ENCODE results near the gene DPPA5. TPM values are rescaled to one million over a fixed set of nuclear protein-coding genes. Genes with fewer than 3 reads are reported as not detected.

The DPPA5 gene
- total and polyA plus RNA-seq, 2 of the 13 experiments (the other 11 are each of a cell fraction or from before 2014, with no cell fraction given): not detected

GRCh38 chr6:73329201-73329600 lies 24.9 kb downstream of the DPPA5 start:
- no peaks in the 10 kb centered on the region for H3K79me2 ChIP-seq (ENCODE audit: insufficient read depth, low read length)
- TF ChIP-seq, protein P1, sequence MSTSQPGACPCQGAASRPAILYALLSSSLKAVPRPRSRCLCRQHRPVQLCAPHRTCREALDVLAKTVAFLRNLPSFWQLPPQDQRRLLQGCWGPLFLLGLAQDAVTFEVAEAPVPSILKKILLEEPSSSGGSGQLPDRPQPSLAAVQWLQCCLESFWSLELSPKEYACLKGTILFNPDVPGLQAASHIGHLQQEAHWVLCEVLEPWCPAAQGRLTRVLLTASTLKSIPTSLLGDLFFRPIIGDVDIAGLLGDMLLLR (CRISPR knock-in tag; IDR thresholded peaks at IDR 0.05): no peak
- TF ChIP-seq ZIK1 (CRISPR knock-in tag; IDR thresholded peaks at IDR 0.05; ENCODE audit: borderline replicate concordance, low read depth) (no peak), RBM22 (optimal IDR thresholded peaks at IDR 0.05; ENCODE audit: low read length) (no peak), ZNF460 (CRISPR knock-in tag; IDR thresholded peaks at IDR 0.05; ENCODE audit: borderline replicate concordance) (no peak), ZNF484 (CRISPR knock-in tag; IDR thresholded peaks at IDR 0.05; ENCODE audit: borderline replicate concordance, low read depth) (no peak), PHF20 (CRISPR knock-in tag; IDR thresholded peaks at IDR 0.05) (no peak), XRCC5 (optimal IDR thresholded peaks at IDR 0.05; ENCODE audit: low read length) (no peak)
- TF ChIP-seq, protein P2, sequence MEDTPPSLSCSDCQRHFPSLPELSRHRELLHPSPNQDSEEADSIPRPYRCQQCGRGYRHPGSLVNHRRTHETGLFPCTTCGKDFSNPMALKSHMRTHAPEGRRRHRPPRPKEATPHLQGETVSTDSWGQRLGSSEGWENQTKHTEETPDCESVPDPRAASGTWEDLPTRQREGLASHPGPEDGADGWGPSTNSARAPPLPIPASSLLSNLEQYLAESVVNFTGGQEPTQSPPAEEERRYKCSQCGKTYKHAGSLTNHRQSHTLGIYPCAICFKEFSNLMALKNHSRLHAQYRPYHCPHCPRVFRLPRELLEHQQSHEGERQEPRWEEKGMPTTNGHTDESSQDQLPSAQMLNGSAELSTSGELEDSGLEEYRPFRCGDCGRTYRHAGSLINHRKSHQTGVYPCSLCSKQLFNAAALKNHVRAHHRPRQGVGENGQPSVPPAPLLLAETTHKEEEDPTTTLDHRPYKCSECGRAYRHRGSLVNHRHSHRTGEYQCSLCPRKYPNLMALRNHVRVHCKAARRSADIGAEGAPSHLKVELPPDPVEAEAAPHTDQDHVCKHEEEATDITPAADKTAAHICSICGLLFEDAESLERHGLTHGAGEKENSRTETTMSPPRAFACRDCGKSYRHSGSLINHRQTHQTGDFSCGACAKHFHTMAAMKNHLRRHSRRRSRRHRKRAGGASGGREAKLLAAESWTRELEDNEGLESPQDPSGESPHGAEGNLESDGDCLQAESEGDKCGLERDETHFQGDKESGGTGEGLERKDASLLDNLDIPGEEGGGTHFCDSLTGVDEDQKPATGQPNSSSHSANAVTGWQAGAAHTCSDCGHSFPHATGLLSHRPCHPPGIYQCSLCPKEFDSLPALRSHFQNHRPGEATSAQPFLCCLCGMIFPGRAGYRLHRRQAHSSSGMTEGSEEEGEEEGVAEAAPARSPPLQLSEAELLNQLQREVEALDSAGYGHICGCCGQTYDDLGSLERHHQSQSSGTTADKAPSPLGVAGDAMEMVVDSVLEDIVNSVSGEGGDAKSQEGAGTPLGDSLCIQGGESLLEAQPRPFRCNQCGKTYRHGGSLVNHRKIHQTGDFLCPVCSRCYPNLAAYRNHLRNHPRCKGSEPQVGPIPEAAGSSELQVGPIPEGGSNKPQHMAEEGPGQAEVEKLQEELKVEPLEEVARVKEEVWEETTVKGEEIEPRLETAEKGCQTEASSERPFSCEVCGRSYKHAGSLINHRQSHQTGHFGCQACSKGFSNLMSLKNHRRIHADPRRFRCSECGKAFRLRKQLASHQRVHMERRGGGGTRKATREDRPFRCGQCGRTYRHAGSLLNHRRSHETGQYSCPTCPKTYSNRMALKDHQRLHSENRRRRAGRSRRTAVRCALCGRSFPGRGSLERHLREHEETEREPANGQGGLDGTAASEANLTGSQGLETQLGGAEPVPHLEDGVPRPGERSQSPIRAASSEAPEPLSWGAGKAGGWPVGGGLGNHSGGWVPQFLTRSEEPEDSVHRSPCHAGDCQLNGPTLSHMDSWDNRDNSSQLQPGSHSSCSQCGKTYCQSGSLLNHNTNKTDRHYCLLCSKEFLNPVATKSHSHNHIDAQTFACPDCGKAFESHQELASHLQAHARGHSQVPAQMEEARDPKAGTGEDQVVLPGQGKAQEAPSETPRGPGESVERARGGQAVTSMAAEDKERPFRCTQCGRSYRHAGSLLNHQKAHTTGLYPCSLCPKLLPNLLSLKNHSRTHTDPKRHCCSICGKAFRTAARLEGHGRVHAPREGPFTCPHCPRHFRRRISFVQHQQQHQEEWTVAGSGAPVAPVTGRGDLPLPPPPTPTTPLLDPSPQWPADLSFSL (CRISPR knock-in tag; IDR thresholded peaks at IDR 0.05): no peak

More at GRCh38 chr6:73329201-73329600, 24.9 kb downstream of the DPPA5 start:
- Histone ChIP-seq H3K36me3 (replicated peaks in 1 of 2; ENCODE audit: control insufficient read depth in 1 of 2, insufficient read depth in 2 of 2, low read length in 2 of 2) (no peaks in the 10 kb centered on the region), H3K4me2 (ENCODE audit: low read depth, low read length) (no peak overlapping the region), H3K27ac (ENCODE audit: extremely low read length, insufficient read depth, low read length) (no peak overlapping the region), H3K9me3 (ENCODE audit: low read length) (no peaks in the 10 kb centered on the region), H3K27me3 (ENCODE audit: control insufficient read depth in 1 of 2, insufficient read depth in 2 of 2, low read length in 2 of 2) (peaks cover 0 to 6% of the 10 kb centered on the region in 2 experiments; a peak in 2 of 5 replicates), H3K9ac (ENCODE audit: insufficient read depth, low read depth, low read length) (no peak overlapping the region), H2AFZ (ENCODE audit: low read length) (no peak overlapping the region), H4K20me1 (ENCODE audit: insufficient read depth, low read length) (no peaks in the 10 kb centered on the region), H3K4me3 (replicated peaks in 1 of 3; ENCODE audit: insufficient read depth in 1 of 3, low read depth in 2 of 3, low read length in 3 of 3) (no peak overlapping the region), H3K4me1 (ENCODE audit: insufficient read depth, low read length) (no peaks in the 10 kb centered on the region)
- no peak for DNase-seq (ENCODE audit: low spot score)
- intact Hi-C loops (cut with micrococcal nuclease; ENCODE audit: unreplicated experiment) (no loop called here), in situ Hi-C loops (cut with HindIII; ENCODE audit: extremely low pct_ligation_motif_present, low pct_unique_long_range_greater_than_20kb) (loop anchor here (5.0 kb wide), 1 partner anchor 42 kb away; no protein-coding TSS in a partner anchor)
- FAIRE-seq: no peak
- no TSS peak for BruUV-seq (replicated peaks)
- ATAC-seq: no peak
- CTCF ChIA-PET (ENCODE audit: low intra/inter-chr PET ratio, low total read pairs): no interaction called here
- WGBS (ENCODE audit: low lambda C conversion rate): 3% methylated on average over 3 of the region's 3 CpGs
- POLR2A ChIA-PET: no interaction called here

Measured in HepG2 (cell line).